ENCODE data around the gene DSTN.

Gene DSTN

GRCh38 chr20:17617212-17617867, 47.5 kb downstream of the DSTN start:
- H3K36me3 ChIP-seq (ENCODE audit: control insufficient read depth, insufficient read depth, low read length), result peaks cover 82% of the 10 kb centered on the region
- WGBS, 2 experiments (ENCODE audit: insufficient coverage in 2 of 2), result 82 to 84% methylated on average over 14 to 15 of the region's 15 CpGs

GRCh38 chr20:17617868-17618672, 48.2 kb downstream of the DSTN start:
- Histone ChIP-seq H3K4me1 (ENCODE audit: control insufficient read depth, insufficient read depth, low read length, poor library complexity, severe bottlenecking) (peaks cover 3% of the 10 kb centered on the region), H3K36me3 (ENCODE audit: control insufficient read depth, insufficient read depth, low read length) (peaks cover 87% of the 10 kb centered on the region), H3K4me3 (ENCODE audit: extremely low read depth, insufficient read depth, low read length, poor library complexity, severe bottlenecking) (no peak overlapping the region), H3K27ac (ENCODE audit: low read depth, low read length, severe bottlenecking) (no peak overlapping the region), H3K9me3 (ENCODE audit: control insufficient read depth, low read length) (no peaks in the 10 kb centered on the region)
- WGBS, 2 experiments (ENCODE audit: insufficient coverage in 2 of 2), result 94 to 95% methylated on average over 19 to 20 of the region's 20 CpGs

More at GRCh38 chr20:17617212-17617867, 47.5 kb downstream of the DSTN start:
- H3K9me3 ChIP-seq (ENCODE audit: control insufficient read depth, low read length), result no peaks in the 10 kb centered on the region
- H3K4me3 ChIP-seq (ENCODE audit: extremely low read depth, insufficient read depth, low read length, poor library complexity, severe bottlenecking), result no peak overlapping the region
- peaks cover 3% of the 10 kb centered on the region for H3K4me1 ChIP-seq (ENCODE audit: control insufficient read depth, insufficient read depth, low read length, poor library complexity, severe bottlenecking)
- no peak overlapping the region for H3K27ac ChIP-seq (ENCODE audit: low read depth, low read length, severe bottlenecking)

- H3K36me3 ChIP-seq (ENCODE audit: control insufficient read depth, insufficient read depth, low read length), result peaks cover 93% of the 10 kb centered on the region
- no peak overlapping the region for H3K27ac ChIP-seq (ENCODE audit: low read depth, low read length, severe bottlenecking)
- H3K4me3 ChIP-seq (ENCODE audit: extremely low read depth, insufficient read depth, low read length, poor library complexity, severe bottlenecking), result no peak overlapping the region
- no peaks in the 10 kb centered on the region for H3K9me3 ChIP-seq (ENCODE audit: control insufficient read depth, low read length)
- 95 to 97% methylated on average over 5 to 7 of the region's 10 CpGs for WGBS, 2 experiments (ENCODE audit: insufficient coverage in 2 of 2)
- peaks cover 3% of the 10 kb centered on the region for H3K4me1 ChIP-seq (ENCODE audit: control insufficient read depth, insufficient read depth, low read length, poor library complexity, severe bottlenecking)
These were observed 48.8 kb downstream of the DSTN start for GRCh38 chr20:17618673-17619013.

- Histone ChIP-seq H3K27ac (ENCODE audit: low read depth, low read length, severe bottlenecking) (no peak overlapping the region), H3K9me3 (ENCODE audit: control insufficient read depth, low read length) (no peaks in the 10 kb centered on the region), H3K4me1 (ENCODE audit: control insufficient read depth, insufficient read depth, low read length, poor library complexity, severe bottlenecking) (no peaks in the 10 kb centered on the region), H3K4me3 (ENCODE audit: extremely low read depth, insufficient read depth, low read length, poor library complexity, severe bottlenecking) (no peak overlapping the region), H3K36me3 (ENCODE audit: control insufficient read depth, insufficient read depth, low read length) (peaks cover 96% of the 10 kb centered on the region)
- WGBS, 2 experiments (ENCODE audit: insufficient coverage in 2 of 2), result 86 to 89% methylated on average over 29 of the region's 29 CpGs
These were observed 49.6 kb downstream of the DSTN start for GRCh38 chr20:17619351-17620093.

- Histone ChIP-seq H3K36me3 (ENCODE audit: control insufficient read depth, insufficient read depth, low read length) (peaks cover 96% of the 10 kb centered on the region), H3K4me3 (ENCODE audit: extremely low read depth, insufficient read depth, low read length, poor library complexity, severe bottlenecking) (no peak overlapping the region), H3K9me3 (ENCODE audit: control insufficient read depth, low read length) (no peaks in the 10 kb centered on the region), H3K27ac (ENCODE audit: low read depth, low read length, severe bottlenecking) (no peak overlapping the region), H3K4me1 (ENCODE audit: control insufficient read depth, insufficient read depth, low read length, poor library complexity, severe bottlenecking) (no peaks in the 10 kb centered on the region)
- 94 to 98% methylated on average over 29 to 32 of the region's 33 CpGs for WGBS, 2 experiments (ENCODE audit: insufficient coverage in 2 of 2)
These were observed 50.7 kb downstream of the DSTN start for GRCh38 chr20:17620371-17621228.

- Histone ChIP-seq H3K36me3 (ENCODE audit: control insufficient read depth, insufficient read depth, low read length) (peaks cover 96% of the 10 kb centered on the region), H3K9me3 (ENCODE audit: control insufficient read depth, low read length) (no peaks in the 10 kb centered on the region), H3K27ac (ENCODE audit: low read depth, low read length, severe bottlenecking) (no peak overlapping the region), H3K4me1 (ENCODE audit: control insufficient read depth, insufficient read depth, low read length, poor library complexity, severe bottlenecking) (no peaks in the 10 kb centered on the region), H3K4me3 (ENCODE audit: extremely low read depth, insufficient read depth, low read length, poor library complexity, severe bottlenecking) (no peak overlapping the region)
- 97 to 98% methylated on average over 11 to 22 of the region's 24 CpGs for WGBS, 2 experiments (ENCODE audit: insufficient coverage in 2 of 2)
These were observed 51.5 kb downstream of the DSTN start for GRCh38 chr20:17621229-17621968.

GRCh38 chr20:17622086-17622850, 52.4 kb downstream of the DSTN start:
- Histone ChIP-seq H3K4me1 (ENCODE audit: control insufficient read depth, insufficient read depth, low read length, poor library complexity, severe bottlenecking) (no peaks in the 10 kb centered on the region), H3K27ac (ENCODE audit: low read depth, low read length, severe bottlenecking) (no peak overlapping the region), H3K4me3 (ENCODE audit: extremely low read depth, insufficient read depth, low read length, poor library complexity, severe bottlenecking) (no peak overlapping the region), H3K9me3 (ENCODE audit: control insufficient read depth, low read length) (no peaks in the 10 kb centered on the region), H3K36me3 (ENCODE audit: control insufficient read depth, insufficient read depth, low read length) (peaks cover 96% of the 10 kb centered on the region)
- WGBS, 2 experiments (ENCODE audit: insufficient coverage in 2 of 2), result 99% methylated on average over 8 to 10 of the region's 11 CpGs

- Histone ChIP-seq H3K27ac (ENCODE audit: low read depth, low read length, severe bottlenecking) (no peak overlapping the region), H3K36me3 (ENCODE audit: control insufficient read depth, insufficient read depth, low read length) (peaks cover 97% of the 10 kb centered on the region), H3K4me1 (ENCODE audit: control insufficient read depth, insufficient read depth, low read length, poor library complexity, severe bottlenecking) (no peaks in the 10 kb centered on the region), H3K4me3 (ENCODE audit: extremely low read depth, insufficient read depth, low read length, poor library complexity, severe bottlenecking) (no peak overlapping the region), H3K9me3 (ENCODE audit: control insufficient read depth, low read length) (no peaks in the 10 kb centered on the region)
- WGBS, 2 experiments (ENCODE audit: insufficient coverage in 2 of 2), result 97 to 100% methylated on average over 7 to 8 of the region's 9 CpGs
These were observed 53.1 kb downstream of the DSTN start for GRCh38 chr20:17622851-17623508.

GRCh38 chr20:17624070-17624469, 54.2 kb downstream of the DSTN start:
- Histone ChIP-seq H3K36me3 (ENCODE audit: control insufficient read depth, insufficient read depth, low read length) (peaks cover 98% of the 10 kb centered on the region), H3K9me3 (ENCODE audit: control insufficient read depth, low read length) (no peaks in the 10 kb centered on the region), H3K27ac (ENCODE audit: low read depth, low read length, severe bottlenecking) (no peak overlapping the region), H3K4me1 (ENCODE audit: control insufficient read depth, insufficient read depth, low read length, poor library complexity, severe bottlenecking) (no peaks in the 10 kb centered on the region), H3K4me3 (ENCODE audit: extremely low read depth, insufficient read depth, low read length, poor library complexity, severe bottlenecking) (no peak overlapping the region)
- WGBS, 2 experiments (ENCODE audit: insufficient coverage in 2 of 2), result 98 to 100% methylated on average over 9 to 10 of the region's 12 CpGs
